Hematopoietic multipotent progenitor cell treated with erythropoietin and hydrocortisone succinate and interleukin-3 and kit ligand, for 15 days (in vitro differentiated cells): ENCODE results near the gene LRRC14B.
A peak's percentile ranks its signal among the peaks of the same experiment; 100 is the strongest.

Source experiments
- DNase-seq: peaks from one replicate; pipeline ENCODE4 v3.0.0-alpha.2; 2015; ENCODE audit warnings: low spot score

The LRRC14B gene

DNA sequence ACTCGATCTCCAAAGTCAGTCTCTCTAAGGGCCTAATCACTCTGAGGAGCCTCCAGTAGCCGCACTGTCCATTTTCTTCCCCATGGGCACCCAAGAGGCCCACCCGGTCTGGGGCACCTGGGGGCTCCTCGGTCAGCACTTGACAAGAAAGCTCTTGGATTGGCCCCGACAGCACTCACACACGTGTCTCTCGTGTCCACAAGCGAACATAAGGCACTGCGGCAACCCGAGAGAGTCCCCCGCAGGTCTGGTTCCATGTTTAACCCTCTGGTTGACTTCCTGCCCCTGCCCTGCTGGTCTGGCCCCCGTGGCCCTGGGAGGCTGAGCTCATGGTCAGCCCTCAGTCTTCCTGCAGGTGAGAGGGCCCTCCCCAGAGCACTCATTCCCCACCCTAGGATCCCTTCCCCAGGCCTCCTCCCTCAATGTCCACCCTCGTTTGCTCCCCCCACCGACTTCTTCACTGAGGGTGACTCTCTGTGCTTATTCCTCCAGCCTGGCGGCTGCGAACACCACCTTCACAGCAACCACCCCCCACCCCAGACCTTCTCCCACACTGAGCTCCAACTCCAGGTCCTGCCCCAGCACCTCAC lies 16.3 kb upstream of the LRRC14B start:
- DNase-seq = no peak

DNA sequence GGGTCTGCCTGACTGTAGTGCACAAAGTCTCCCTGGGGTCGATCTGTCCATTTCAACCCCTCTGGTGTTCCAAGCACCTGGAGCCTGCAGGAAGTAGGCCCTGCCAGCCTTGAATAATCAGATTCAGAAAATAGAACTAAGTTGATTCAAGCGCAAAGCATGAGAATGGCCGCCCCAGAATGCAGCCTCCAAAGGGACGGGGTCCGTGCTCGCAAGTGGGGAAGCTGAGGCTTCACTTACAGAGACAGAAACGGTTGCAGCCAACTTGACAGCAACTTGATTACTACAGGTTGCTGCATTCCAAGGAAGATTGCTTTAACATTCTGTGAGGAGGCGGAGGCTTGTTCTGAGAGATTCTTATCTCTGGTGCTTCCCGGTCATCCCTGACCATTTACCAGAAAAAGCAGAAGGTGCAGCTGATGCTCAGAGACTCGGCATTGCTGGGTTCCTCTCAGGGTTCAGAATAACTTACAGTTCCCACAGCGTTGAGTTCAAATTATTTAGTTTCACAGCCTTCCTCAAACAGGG lies 14.9 kb upstream of the LRRC14B start:
- DNase-seq = no peak

DNA sequence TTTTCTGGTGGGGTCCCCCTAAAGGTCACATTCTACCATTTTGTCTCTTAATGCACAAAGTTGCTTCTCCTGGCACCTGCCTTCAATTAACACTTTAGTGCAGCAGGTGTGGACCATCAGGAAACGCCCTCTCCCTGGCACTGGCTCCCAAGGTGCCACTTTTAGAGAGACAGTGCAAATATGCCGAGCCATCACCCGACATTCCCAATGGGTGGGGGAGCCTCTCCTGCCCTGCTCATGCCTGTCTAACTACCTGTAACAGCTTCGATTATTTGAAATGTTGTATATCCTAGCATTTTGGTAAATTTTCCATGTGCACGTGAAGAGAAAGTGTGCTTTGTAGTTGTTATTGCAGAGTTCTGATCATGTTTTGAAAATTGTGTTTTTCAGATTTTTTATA lies 13.2 kb upstream of the LRRC14B start:
- DNase-seq = no peak

DNA sequence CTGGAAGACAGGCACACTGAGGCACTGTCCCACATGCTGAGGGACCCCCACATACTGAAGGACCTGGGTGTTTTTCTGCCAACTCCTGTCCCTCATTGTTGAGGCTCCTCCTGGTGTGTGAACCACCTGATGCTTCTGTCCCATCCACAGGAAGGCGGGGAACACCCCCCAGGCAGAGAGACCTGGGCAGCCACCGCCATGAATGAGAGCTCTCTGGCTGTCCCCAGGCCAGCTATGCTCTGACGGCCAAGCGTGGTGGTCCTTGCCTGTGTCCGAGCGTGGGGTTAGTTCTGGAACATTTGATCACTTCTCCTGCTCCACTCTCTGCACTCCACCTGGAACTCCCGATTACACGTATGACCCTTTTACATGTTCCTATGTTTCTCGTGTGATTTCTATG lies 11.9 kb upstream of the LRRC14B start:
- DNase-seq = no peak

DNA sequence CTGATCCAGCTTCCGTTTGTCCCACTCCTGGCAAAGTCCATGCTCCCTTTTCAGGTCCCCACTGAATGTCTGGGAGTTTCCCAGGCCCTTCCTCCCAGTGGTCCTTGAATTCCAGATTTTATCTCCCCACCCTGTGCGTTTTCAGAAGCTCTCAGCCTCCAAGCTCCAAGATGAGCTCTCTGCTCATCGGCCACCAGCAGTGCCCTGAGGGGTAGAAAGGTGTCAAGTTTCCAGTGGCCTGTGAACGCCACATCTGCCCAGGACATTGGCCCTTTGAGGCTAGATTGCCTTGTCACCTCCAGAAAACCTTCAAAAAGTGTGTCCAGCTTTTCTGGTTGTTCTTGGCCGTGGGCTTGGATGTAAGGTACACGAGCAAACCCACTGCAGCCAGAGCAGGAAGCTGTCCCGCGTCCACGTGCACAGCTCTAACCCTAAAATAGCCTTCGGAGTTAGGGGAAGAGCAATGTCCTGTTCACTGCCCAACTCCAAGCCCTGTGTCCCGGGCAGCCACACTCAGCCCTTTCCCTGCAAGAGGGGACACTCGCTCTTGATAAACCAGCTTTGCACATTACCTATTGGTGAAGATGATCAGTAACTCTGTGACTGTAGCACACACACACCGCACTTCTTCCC lies 10.9 kb upstream of the LRRC14B start:
- DNase-seq = no peak

DNA sequence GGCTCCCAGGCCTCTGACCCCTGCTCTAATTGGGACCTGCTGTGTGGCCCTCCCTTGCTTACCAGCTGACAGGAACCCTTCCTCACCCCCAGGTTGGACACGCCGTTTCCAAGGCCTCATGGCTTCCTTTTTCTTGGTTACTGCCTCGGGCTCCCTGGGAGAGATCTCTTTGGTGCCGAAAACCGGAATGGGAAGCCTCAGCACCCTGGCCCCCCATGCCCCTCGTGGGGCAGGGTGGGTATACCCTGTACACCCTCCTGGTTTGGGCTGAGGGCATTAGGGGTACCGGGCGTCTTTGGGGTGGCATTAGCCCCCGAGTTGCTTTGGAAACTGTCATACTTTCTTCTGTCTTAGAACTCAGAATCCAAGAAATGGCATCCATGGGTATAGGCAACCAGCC lies 10.1 kb upstream of the LRRC14B start:
- no peak for DNase-seq

DNA sequence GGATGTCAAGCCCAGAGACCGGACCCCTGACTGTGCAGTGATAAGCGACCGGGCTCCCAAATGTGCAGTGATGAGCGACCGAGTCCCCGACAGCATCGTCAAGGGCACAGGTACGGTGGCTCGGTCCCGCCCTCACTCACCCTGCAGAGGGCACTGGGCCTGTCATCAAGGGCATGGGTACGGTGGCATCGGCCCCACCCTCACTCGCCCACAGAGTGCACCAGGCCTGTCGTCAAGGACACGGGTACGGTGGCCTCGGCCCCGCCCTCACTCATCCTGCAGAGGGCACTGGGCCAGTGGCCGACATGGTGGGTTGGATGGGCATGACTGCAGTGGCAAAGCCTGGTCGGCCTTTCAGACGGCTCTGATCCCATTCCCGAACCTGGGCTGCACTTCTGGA lies 9.7 kb upstream of the LRRC14B start:
- no peak for DNase-seq

DNA sequence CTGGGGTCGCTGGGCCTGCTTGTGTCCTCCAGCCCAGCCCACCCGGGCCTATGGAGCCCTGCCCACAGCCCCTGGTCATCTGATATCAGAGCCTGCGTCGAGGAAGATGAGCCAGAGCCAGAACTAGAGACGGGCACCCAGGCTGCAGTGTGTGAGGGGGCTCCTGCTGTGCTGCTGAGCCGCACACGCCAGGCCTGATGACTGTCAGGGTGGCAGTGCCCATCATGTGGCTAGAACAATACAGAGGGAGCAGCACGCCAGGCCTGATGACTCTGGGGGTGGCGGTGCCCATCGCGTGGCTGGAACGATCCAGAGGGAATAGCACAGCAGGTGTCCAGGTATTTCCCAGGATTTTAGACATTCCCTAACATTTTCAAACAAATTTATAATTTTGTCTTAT lies 9.2 kb upstream of the LRRC14B start:
- DNase-seq = no peak

DNA sequence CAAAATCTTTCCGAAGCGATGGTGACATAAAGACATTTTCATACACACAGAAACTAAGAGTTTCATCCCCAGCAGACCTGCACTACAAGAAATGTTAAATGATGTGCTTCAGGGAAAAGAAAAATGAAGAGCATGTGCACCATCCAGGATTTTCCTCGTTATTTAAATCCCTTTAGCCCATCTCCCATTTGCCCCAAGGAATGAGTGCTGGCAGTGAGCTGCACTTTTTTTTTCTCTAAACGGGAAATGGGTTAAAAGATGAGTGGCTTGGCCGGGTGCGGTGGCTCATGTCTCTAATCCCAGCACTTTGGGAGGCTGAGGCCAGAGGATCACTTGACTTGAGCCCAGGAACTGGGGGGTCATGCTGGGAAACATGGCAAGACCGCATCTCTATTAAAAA lies 6.8 kb upstream of the LRRC14B start:
- DNase-seq = no peak

DNA sequence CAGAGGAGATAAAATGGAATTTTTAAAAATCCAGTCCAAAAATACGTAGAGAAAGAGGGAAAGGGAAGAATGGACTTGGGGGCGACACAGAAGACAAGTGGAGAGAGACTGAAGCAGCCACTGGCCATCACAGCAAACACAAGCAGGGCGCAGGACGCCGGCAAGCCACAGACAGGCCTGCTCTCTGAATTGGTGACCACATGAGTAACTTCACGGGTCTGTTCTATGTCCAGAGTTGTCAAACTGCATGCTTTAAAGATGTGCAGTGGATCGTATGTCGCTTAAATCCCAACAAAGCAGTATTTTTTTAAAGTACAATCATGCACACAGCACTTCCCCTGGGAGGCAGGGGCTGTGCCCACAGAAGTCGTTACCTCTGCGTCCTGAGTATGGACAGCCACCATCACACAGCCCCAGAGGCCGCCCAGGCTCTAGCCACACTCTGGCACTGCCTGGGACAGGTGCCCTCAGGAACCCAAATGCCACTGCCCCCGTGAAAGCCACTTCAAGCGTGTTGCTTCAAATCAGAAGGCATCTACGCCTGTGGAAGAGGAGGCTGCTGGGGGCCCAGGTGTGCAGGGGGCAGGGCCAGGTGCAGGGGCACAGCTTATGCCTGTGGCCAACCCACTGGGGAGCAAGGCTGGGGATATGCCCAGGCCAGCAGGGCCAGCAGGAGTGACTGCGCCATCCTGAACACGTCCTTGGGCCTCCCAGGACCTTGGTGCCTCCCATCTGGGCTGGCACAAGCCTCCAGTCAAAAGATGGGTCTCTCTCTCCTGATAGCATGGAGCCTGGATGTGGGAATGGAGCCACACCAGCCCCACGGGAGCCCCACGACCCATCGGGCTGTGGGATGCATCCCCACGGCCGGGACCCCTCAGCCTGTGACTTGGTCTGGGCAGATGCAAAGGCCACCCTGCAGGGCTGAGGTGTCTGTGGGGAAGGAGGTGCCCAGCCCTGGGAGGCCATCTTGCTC lies 5.9 kb upstream of the LRRC14B start:
- DNase-seq = no peak

DNA sequence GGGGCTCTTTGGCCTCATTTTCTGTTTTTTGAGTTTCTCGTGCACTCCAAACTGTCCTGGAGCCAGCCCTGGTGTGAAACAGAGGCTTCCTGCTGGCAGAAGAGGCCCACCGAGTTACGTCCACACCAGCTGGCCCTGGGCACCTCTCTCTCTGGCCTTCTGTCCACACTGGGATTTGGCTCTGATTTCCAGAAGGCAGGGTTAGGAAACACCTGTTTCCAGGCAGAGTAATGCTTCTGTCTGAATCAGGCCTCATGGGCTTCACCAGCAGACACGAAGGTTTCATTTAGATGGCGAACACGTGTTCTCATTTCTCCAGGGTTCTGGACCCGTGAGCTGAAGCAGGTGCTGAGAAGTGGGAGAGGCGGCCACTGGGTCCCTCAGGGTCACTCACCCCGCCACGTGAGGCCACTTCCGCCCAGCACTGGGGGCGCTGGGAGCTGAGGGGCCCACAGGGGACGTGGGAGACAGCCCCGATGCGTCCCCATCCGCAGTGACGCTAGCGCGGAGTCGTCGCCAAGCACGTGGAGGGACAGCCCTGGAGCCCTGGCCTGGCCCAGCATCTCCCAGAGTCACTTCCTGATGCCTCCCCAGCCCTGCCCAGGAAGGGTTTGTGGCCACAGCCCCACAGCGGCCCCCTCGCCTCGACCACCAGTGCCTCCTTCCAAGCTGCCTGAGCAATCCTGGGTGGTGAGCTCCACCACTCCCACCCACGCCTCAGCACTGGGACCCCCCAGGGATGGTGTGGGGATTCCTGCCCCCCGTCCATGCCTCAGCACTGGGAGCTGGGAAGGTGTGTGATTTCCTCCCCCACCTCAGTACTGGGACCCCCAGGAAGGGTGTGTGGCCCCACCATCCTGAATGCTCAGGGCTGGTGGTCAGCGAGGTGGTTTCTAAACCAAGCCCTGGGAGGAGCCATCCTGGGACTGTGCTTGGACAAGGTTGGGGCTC lies 4.9 kb upstream of the LRRC14B start:
- DNase-seq = no peak

DNA sequence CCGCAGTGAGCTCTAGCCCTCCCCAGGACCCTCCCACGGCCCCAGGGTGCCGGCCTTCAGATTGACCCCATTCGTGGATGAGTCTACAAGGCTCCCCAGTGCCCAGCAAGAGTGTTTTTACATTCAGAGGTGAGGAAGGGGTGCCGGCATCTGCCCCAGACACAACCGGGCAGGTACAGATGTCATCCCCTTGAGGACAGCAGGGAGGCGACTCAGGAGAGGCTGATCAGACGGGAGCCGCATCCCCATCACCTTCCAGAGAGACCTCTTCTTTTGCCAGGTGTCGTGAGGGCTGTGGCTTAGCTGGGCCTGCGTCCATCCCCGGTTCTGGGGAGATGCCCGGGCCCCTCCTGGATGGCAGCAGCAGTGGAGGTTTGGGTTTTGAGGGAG lies 4.3 kb upstream of the LRRC14B start:
- no peak for DNase-seq

DNA sequence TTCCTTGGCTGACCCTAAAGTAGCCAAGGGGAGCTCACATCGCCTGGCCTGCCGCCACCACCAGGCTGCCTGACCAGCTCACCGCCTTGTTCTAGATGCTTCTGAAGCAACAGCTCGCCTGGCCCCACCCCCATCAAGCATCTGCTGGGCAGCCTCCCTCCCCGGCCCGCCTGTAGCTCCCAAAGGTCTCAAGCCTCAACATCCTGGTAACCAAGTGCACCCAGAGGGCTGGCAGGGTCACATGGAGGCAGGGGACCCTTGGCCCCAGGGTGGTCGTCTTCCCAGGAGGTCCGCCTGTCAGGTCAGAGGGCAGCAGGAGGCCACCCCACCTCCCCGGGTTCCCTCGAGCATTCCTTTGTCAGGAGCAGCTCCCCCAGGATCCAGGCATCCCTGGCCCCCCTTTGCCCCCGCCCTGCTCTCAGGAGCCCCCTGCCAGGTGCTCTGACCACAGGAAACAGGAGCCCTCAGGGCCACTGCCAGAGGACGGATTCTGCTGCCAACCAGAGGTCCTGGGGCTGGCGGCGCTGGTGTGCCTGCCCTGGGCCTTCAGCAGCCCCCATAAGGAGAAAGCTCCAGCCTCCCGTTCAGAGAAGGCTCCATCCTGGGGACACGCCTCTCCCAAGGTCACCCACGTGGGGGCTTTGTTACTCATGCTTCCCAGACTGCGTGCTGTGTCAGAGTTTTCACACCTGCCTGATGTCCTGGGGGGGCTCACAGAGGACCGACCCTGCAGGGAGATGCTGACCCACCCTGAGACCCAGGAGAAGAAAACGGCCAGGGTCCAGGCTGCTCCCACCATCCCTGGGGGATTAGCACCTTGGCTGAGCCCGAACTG lies 3.5 kb upstream of the LRRC14B start:
- no peak for DNase-seq

DNA sequence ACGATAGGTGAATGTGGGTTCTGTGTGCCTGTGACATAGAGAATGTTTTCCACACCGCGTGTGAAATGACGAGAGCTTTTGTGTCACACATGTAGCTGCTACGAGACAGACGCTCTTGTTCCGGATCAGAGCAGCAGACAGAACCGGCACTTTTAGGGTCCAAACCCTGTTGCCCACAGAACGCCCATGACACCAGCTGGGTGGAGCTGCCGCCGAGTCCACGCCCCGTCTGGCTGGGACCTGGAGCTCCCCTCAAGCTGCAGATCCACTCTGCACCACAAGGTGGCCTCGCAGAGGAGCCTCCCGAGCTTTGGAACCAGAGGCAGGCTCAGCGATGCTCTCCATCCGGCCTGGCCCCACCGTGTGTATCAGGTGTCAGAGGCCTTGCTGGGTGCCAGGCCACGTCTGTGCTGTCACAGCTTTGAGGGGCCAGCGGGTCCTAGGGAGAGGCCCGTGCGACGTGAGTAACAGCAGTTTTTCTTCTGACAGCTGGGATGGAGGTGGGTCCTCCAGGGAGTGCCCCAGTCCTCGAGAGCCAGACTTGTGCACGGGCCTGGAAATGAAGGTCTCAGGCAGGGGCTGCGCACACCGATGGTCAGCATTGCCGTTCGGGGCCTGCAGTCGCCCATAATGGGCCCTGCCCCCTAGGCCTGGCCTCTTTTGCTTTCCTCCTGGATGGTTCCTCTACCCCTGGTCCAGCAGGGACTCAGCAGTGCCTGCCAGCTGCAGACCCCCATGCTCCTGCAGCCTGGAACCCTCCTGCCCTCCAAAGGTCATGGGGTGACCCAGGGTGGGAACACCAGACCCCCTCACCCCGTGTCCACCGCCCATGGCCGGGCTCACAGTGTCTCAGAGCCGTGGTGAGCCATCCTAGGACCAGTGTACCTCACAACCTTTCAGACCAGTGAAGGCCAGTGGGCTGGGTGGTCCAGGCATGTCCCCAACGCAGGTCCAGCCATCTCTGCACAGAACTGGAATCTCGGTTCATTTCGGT lies 2.5 kb upstream of the LRRC14B start:
- DNase-seq = peak; percentile 87

DNA sequence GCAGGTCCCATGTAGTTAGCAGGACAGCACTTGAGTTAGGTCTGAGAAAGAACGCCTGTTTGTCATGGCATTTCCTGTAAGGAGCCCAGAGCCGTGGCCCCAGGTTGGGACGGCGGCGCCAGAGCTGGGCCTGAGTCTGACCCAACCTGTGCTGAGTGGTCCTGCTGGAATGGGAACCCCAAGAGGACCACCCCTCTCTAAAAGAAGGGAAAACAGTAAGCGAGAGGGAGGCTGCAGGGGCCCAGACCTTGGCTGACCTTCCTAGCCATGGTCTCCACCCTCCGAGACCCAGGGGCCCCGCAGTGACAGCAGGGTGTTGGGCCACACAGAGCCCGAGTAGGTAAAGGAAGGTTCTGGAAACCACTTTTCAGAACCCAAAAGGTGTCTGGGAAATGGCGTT lies 1.8 kb upstream of the LRRC14B start:
- DNase-seq = no peak

DNA sequence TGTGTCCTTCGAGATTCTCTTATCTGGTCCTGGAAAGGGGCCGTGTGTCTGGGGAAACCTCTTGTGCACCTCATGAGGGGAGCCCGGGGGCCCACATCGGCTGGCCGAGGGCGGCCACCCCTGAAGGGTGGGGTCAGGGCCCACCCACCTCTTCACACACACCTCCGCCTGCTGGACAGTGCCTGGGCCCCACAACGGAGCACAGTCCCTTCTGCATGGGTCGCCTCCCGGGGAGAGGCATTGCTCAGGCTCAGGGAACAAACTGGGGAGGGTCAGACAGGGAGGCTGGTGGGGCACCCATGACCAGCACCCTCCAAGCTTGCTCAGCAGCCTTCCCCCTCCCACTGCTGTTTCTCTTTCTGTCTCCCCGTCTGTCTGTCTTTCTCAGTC lies 1.3 kb upstream of the LRRC14B start:
- DNase-seq = no peak

DNA sequence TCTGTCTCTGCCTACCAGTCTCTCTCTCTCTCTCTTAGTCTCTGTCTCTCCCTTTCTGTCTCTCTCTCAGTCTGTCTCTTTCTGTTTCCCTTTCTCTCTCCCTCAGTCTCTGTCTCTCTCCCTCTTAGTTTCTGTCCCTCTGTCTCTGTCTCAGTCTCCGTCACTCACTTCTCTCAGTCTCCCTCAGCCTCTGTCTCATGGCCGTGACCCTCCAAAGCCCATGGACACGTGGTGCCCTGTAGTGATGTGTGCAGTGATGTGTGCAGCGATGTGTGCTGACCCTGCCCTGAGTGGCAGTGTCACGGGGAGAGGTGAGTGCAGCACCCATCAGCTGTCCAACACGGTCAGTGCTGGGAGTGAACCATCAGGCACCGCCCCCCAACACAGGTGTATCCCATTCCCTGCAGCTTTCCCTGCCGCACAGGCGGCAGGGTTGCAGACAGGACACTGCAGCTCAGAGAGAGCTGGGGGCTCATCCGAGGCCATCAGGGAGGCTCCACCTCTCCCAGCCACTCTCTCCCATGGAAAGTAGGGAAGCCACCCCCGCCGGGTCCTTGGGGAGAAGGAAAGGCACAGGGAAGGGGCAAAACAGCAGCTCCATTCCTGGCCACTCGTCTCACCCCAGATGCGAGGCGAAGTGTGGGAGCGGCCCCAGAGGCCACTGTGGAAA lies 794 bp upstream of the LRRC14B start:
- DNase-seq = no peak

DNA sequence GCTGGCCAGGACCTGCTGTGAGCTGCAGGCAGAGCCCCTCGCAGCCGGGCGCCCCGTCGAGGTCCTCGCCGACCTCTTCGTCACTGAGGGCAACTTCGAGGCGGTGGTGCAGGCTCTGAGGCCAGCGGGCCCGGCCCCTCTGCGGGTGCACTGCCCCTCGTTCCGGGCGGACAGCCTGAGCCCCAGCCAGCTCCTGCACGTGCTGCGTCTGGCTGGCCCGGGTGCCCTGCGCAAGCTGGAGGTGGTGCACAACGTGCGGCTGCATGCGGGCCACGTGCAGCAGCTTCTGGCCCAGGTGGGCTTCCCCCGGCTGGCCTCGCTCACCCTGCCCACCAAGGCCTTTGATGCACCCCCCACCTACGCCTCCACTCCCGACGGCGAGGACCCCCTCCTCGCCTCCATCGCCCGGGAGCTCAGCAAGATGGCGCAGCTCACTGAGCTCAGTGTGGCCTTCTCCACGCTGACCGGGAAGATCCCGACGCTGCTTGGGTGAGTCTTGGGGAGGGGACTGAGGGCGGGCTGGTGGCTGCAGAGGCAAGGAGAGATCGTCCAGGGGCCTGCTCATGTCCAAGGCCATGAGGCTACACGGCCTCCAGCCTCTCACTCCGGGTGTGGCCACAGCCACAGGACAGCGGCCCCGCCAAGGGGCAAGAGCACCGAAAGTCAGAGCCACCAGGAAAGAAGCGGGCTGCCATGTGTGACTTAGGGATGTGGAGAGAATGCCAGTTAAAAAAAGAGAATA lies 825 bp downstream of the LRRC14B start:
- DNase-seq = no peak

DNA sequence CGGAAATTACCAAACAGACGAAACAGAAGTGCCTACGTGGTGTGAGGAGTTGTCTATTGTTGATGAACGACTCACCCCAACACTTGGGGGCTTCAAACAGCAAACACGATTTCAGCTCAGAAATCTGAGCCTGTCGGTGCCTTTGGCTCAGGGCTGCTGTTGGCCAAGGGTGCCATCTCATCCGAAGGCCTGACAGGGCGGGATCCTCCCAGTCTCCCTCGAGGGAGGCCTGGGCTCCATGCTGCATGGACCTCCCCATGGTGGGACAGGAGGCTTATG lies 1.3 kb downstream of the LRRC14B start:
- no peak for DNase-seq
